Measurements from ENCODE around the gene GFAP.

- TF ChIP-seq CTCF (IDR thresholded peaks at IDR 0.05): no peak
- no peak for TF ChIP-seq POLR2AphosphoS5 (IDR thresholded peaks at IDR 0.05)
- TF ChIP-seq POLR2A (IDR thresholded peaks at IDR 0.05): no peak
Observed at GRCh38 chr17:44879376-44879775, 35.9 kb downstream of the GFAP start.
